ENCODE data around the gene PSMC4. TPM values are rescaled to one million over a fixed set of nuclear protein-coding genes. Genes with fewer than 3 reads are reported as not detected.

Gene PSMC4
- total RNA-seq, 2 donors from 2014 or later, result 14.2 to 43.8 TPM

DNA sequence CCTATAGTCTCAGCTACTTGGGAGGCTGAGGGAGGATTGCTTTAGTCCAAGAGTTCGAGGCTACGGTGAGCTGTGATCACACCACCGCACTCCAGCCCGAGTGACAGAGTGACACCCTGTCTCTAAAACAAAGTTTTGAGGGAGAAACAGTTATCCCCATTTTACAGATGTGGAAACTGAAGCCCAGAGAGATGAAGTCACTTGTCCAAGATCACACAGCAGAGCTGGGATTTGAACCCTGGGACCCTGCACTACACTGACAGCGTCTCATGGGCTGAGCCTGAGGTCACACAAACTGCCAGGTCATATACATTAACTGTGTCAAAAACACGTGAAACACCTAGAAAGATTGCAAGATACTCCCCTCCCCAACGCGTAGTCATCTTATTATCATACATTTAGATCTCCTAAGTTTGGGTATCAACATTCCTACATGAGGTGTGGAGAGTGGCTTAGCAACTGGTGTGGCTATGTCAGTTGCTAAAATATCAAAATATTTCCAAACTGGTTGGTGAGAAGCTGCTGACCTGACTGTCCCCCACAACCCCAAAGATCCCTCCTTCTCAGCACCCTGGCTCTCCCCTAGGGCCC is 44.7 kb upstream of the PSMC4 start:
- intact Hi-C loops (cut with DNase I), result no loop called here
- DNase-seq, result no peak
- whole genome bisulfite sequencing, 2 donors, result 91 to 94% methylated on average over 8 of the region's 8 CpGs
- ATAC-seq, result no peak
- Histone ChIP-seq H3K4me1 (no peaks in the 10 kb centered on the region), H3K27me3 (no peaks in the 10 kb centered on the region), H3K9me3 (no peaks in the 10 kb centered on the region), H3K4me3 (no peak overlapping the region), H3K36me3 (replicated peaks in 1 of 2; ENCODE audit: insufficient read depth in 1 of 2, low read depth in 2 of 2) (no peaks in the 10 kb centered on the region), H3K27ac (no peak overlapping the region)
- TF ChIP-seq POLR2A (IDR thresholded peaks at IDR 0.05), result no peak
- no peak for TF ChIP-seq CTCF (IDR thresholded peaks at IDR 0.05)

DNA sequence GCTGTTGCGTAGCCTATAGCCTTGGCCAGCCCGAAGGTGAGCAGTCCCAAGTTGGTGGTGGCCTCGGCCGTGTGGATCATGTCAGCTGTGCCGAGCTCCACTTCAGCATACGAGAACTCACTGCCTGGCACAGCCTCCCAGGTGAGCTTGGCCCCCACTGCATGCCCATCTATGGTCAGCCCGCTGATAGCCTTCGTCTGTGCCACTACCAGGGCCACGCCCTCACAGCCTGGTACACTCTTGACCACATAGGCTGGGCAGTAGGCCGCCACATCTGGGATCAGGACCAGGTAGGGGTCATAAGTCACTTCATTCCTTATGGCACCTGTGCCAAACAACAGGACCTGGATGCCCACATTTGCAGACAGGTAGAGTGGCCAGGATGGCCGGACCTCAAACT is 43.9 kb upstream of the PSMC4 start:
- H3K27ac ChIP-seq, result no peak overlapping the region

DNA sequence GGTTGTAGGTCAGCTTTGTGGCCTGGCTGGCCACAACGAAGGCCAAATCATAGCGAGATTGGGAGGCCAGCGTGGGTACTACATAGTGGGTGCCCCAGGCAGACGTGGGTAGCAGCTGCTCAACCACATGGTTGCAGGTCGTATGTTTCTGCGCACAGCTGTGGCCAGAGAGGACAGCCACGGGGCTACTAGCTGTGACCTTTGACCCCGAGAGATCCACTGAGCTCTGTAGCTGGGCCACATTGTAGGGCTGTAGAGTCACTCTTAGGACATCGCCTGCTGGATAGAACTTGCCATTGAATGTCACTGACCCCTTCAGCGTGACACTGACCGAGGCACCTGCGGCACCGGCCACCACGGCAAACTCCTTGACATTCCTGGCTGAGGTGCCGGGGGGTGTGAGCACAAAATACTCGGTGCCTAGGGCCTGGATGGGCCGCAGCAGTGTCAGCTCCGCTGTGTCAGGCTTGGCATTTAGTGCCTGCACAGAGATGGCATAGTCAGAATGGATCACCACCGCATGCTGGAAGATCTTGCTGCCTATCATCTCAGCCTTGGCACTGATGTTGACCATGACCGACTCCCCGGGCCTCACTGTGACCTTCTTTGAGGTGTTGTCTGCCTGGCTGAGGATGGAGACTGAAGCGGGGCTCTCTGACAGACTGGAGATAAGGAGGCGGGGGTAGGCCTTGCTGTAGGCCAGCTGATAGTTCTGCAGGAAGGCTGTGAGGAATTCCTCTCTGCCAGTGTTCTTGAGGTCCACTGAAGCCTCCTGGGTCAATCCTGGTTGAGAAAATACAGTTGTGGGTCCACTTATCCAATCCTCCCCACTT is 43.2 kb upstream of the PSMC4 start:
- no peak overlapping the region for H3K4me3 ChIP-seq
- H3K27me3 ChIP-seq, result no peaks in the 10 kb centered on the region
- DNase-seq, result no peak
- H3K9me3 ChIP-seq, result no peaks in the 10 kb centered on the region
- no peak for TF ChIP-seq CTCF (IDR thresholded peaks at IDR 0.05)
- no peak for TF ChIP-seq POLR2A (IDR thresholded peaks at IDR 0.05)
- no peaks in the 10 kb centered on the region for H3K4me1 ChIP-seq
- H3K27ac ChIP-seq, result no peak overlapping the region
- H3K36me3 ChIP-seq (replicated peaks in 1 of 2; ENCODE audit: insufficient read depth in 1 of 2, low read depth in 2 of 2), result no peaks in the 10 kb centered on the region
- intact Hi-C loops (cut with DNase I), result no loop called here
- 84 to 87% methylated on average over 3 to 22 of the region's 23 CpGs for WGBS, 2 donors
- no peak for ATAC-seq

More for the DNA sequence above, 43.9 kb upstream of the PSMC4 start:
- Histone ChIP-seq H3K27me3 (no peaks in the 10 kb centered on the region), H3K4me3 (no peak overlapping the region), H3K36me3 (replicated peaks in 1 of 2; ENCODE audit: insufficient read depth in 1 of 2, low read depth in 2 of 2) (no peaks in the 10 kb centered on the region), H3K9me3 (no peaks in the 10 kb centered on the region), H3K4me1 (no peaks in the 10 kb centered on the region)
- ATAC-seq, result no peak
- WGBS, 2 donors, result 85 to 93% methylated on average over 10 of the region's 11 CpGs
- intact Hi-C loops (cut with DNase I), result no loop called here
- TF ChIP-seq POLR2A (IDR thresholded peaks at IDR 0.05) (no peak), CTCF (IDR thresholded peaks at IDR 0.05) (no peak)
- no peak for DNase-seq

GRCh38 chr19:39928357-39928725 is 42.6 kb upstream of the PSMC4 start:
- ATAC-seq, result no peak
- no peak for TF ChIP-seq POLR2A (IDR thresholded peaks at IDR 0.05)
- no peak for TF ChIP-seq CTCF (IDR thresholded peaks at IDR 0.05)
- no peak for DNase-seq
- H3K36me3 ChIP-seq (replicated peaks in 1 of 2; ENCODE audit: insufficient read depth in 1 of 2, low read depth in 2 of 2), result no peaks in the 10 kb centered on the region
- intact Hi-C loops (cut with DNase I), result no loop called here
- no peaks in the 10 kb centered on the region for H3K9me3 ChIP-seq
- H3K27ac ChIP-seq, result no peak overlapping the region
- H3K4me3 ChIP-seq, result no peak overlapping the region
- no peaks in the 10 kb centered on the region for H3K4me1 ChIP-seq
- H3K27me3 ChIP-seq, result no peaks in the 10 kb centered on the region
- WGBS, 2 donors, result 86 to 89% methylated on average over 3 of the region's 3 CpGs
